Vagina (tissue), 2 donors: Measurements from ENCODE around the gene LEMD2.

Experiments used
- POLR2A ChIP-seq, 2 donors: fragments of 450-650 bp; IDR thresholded peaks; one replicate each; pipeline ENCODE4 v1.6.1; 2017; ENCODE audit warnings: antibody characterized with exemption in 2 of 2, mild to moderate bottlenecking in 2 of 2, moderate library complexity in 2 of 2
- TF ChIP-seq, protein P1 (sequence below), 3 experiments: fragments of 450-650 bp in 2 of 3; fragments of 200-600 bp in 1 of 3; sonication (generic) in 1 of 3; IDR thresholded peaks; one replicate each; pipeline ENCODE4 v1.5.1; 2017 to 2019; ENCODE audit warnings: antibody characterized with exemption in 3 of 3, mild to moderate bottlenecking in 2 of 3, moderate library complexity in 2 of 3

DNA sequence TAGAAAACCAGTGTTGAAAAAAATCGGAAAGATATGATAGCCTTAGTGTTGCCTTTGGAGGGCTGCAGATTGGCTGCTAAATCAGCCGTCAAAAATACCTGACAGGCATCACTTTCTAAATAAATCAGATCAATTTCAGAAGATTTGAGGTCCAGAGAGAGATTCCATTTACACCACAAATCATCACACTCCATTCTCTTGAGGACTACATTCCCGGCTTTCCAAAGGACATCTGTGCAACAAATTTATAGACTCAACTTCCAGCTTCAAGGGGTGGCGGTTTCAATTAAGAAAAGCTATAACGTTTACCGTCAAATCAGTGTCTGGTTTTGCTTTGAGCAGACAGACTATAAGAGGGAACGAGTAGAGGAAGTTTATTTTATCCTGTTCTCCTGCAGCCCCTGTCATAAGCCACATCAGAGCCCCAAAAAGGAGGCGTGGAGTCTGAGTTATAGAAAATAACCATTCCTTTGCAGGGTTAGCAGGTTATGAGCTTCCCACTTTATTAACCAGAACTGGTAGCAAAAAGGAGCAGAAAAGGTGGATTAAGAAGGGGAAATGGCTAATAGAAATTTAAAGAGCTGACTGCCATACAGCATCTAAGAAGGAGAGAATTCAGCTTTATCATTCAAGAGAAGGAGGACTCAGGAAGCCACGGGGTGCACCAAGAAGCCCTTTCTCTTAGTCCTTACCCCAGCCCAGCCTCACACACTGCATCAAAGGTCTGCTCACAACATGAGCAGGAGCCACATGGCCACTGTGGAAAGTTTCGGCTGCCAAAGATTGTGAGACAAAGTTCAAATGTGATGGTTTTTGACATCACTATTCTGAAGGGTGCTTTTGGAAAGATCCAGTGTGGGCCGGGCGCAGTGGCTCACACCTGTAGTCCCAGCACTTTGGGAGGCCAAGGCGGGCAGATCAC, 64.6 kb downstream of the LEMD2 start:
- TF ChIP-seq POLR2A (IDR thresholded peaks at IDR 0.05), result no peak
- TF ChIP-seq, protein P1, sequence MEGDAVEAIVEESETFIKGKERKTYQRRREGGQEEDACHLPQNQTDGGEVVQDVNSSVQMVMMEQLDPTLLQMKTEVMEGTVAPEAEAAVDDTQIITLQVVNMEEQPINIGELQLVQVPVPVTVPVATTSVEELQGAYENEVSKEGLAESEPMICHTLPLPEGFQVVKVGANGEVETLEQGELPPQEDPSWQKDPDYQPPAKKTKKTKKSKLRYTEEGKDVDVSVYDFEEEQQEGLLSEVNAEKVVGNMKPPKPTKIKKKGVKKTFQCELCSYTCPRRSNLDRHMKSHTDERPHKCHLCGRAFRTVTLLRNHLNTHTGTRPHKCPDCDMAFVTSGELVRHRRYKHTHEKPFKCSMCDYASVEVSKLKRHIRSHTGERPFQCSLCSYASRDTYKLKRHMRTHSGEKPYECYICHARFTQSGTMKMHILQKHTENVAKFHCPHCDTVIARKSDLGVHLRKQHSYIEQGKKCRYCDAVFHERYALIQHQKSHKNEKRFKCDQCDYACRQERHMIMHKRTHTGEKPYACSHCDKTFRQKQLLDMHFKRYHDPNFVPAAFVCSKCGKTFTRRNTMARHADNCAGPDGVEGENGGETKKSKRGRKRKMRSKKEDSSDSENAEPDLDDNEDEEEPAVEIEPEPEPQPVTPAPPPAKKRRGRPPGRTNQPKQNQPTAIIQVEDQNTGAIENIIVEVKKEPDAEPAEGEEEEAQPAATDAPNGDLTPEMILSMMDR (IDR thresholded peaks at IDR 0.05), result no peak
